T1000 (cell line): ENCODE measurements around the gene DERL3.
"Not testable (repeated sequence)": the region's sequence is repeated elsewhere in the genome, so short reads cannot be mapped to it uniquely, and the experiment has no call there.

Source experiments
- DNase-seq: peaks from one replicate; lab custom pipeline; 2025; ENCODE audit warnings: mixed read lengths; lab: John Stamatoyannopoulos, UW

The DERL3 gene

GRCh38 chr22:23838681-23839468 is at the start of gene DERL3:
Gene DERL3, minus strand, starts transcription at chr22:23839006. Its CDS starts 19 bp downstream, at chr22:23838987.
- peak; percentile 82 for DNase-seq

- no peak for DNase-seq
Observed at GRCh38 chr22:23884140-23884539, 45.3 kb upstream of the DERL3 start.

GRCh38 chr22:23883658-23884057 is 44.9 kb upstream of the DERL3 start:
- no peak for DNase-seq

GRCh38 chr22:23882370-23882769 is 43.6 kb upstream of the DERL3 start:
- DNase-seq = no peak

GRCh38 chr22:23878219-23878618 is 39.4 kb upstream of the DERL3 start:
- no peak for DNase-seq

GRCh38 chr22:23877566-23877965 is 38.8 kb upstream of the DERL3 start:
- no peak for DNase-seq

GRCh38 chr22:23875801-23876200 is 37.0 kb upstream of the DERL3 start:
- no peak for DNase-seq

- DNase-seq = no peak
Observed at GRCh38 chr22:23874871-23875270, 36.1 kb upstream of the DERL3 start.

GRCh38 chr22:23868580-23868979 is 29.8 kb upstream of the DERL3 start:
- DNase-seq = no peak

- DNase-seq = not testable (repeated sequence)
Observed at GRCh38 chr22:23864499-23865154, 25.8 kb upstream of the DERL3 start.

- no peak for DNase-seq
Observed at GRCh38 chr22:23862103-23862502, 23.3 kb upstream of the DERL3 start.

GRCh38 chr22:23860187-23860586 is 21.4 kb upstream of the DERL3 start:
- not testable (repeated sequence) for DNase-seq

GRCh38 chr22:23859201-23859600 is 20.4 kb upstream of the DERL3 start:
- no peak for DNase-seq

GRCh38 chr22:23858484-23858815 is 19.6 kb upstream of the DERL3 start:
- no peak for DNase-seq

GRCh38 chr22:23857606-23858483 is 19.0 kb upstream of the DERL3 start, which contains the start of gene SLC2A11:
Gene SLC2A11, plus strand, starts transcription at chr22:23857875. Its CDS starts 125 bp downstream, at chr22:23858000.
- peak; percentile 92 for DNase-seq

- DNase-seq = no peak
Observed at GRCh38 chr22:23856721-23857605, 18.2 kb upstream of the DERL3 start.

- no peak for DNase-seq
Observed at GRCh38 chr22:23850136-23850611, 11.4 kb upstream of the DERL3 start.

- peak; percentile 86 for DNase-seq
Observed at GRCh38 chr22:23849009-23850006, 10.5 kb upstream of the DERL3 start.

- DNase-seq = no peak
Observed at GRCh38 chr22:23847991-23848864, 9.4 kb upstream of the DERL3 start.
